Measurements from ENCODE around the gene VTA1. TPM values are rescaled to one million over a fixed set of nuclear protein-coding genes. Genes with fewer than 3 reads are reported as not detected.
A peak's percentile ranks its signal among the peaks of the same experiment; 100 is the strongest.

The VTA1 gene
- total RNA-seq, 2 donors from 2014 or later, result 46.3 to 56.6 TPM

- TF ChIP-seq CTCF (IDR thresholded peaks at IDR 0.05), result no peak
- H3K36me3 ChIP-seq, result no peaks in the 10 kb centered on the region
- H3K9me3 ChIP-seq, result no peaks in the 10 kb centered on the region
- no peak overlapping the region for H3K4me3 ChIP-seq
- no peaks in the 10 kb centered on the region for H3K4me1 ChIP-seq
- intact Hi-C loops (cut with DNase I), result no loop called here
- no peaks in the 10 kb centered on the region for H3K27me3 ChIP-seq
- DNase-seq, result no peak
- no peak overlapping the region for H3K27ac ChIP-seq
- no peak overlapping the region for H3K9ac ChIP-seq (ENCODE audit: low read depth in 2 of 2, low read length in 2 of 2)
These were observed 48.9 kb downstream of the VTA1 start for GRCh38 chr6:142195862-142196541.

DNA sequence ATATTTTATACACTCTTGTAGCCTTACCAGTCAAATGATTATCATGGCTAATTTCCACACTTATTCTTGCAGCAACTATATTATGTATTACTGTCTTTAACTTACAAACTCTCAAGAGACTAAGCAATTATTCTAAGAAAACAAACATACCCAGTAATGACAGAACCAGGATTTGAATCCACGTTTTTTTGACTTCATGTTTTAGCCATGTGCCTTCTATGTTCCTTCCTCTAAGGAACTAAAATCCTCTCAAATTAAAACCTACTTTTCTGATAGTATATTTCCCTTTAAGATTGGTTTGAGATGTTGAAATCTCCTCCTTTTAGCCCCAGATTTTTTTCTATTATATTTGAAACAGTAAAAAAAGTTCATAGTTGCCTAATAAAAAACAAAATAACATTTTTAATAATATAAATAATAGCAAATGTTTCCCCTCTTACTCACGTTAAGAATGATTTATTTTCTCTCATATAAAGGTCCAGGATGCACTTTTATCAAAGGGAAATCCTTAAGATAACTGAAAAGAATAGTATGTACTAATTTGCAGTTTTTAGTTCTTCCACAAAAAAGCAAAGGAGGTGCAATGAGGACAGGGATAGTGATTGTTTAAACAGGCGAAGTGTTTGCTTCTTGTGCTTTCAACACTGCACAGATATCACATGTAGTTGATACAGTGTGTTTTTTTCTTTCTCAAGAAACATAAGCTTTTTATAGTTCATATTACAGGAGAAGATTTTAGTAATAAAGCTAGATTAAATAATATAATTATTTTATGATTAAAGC, 54.0 kb downstream of the VTA1 start:
- no peak overlapping the region for H3K9ac ChIP-seq (ENCODE audit: low read depth in 2 of 2, low read length in 2 of 2)
- H3K9me3 ChIP-seq, result no peaks in the 10 kb centered on the region
- H3K4me3 ChIP-seq, result no peak overlapping the region
- intact Hi-C loops (cut with DNase I), result no loop called here
- no peaks in the 10 kb centered on the region for H3K4me1 ChIP-seq
- no peaks in the 10 kb centered on the region for H3K27me3 ChIP-seq
- no peaks in the 10 kb centered on the region for H3K36me3 ChIP-seq
- DNase-seq, result no peak
- no peak for TF ChIP-seq CTCF (IDR thresholded peaks at IDR 0.05)
- H3K27ac ChIP-seq, result no peak overlapping the region

GRCh38 chr6:142207265-142207877, 60.3 kb downstream of the VTA1 start:
- TF ChIP-seq CTCF (IDR thresholded peaks at IDR 0.05), result peak; percentile 64
- H3K9ac ChIP-seq (ENCODE audit: low read depth in 2 of 2, low read length in 2 of 2), result no peak overlapping the region
- no peak overlapping the region for H3K27ac ChIP-seq
- DNase-seq, result peak; percentile 54
- intact Hi-C loops (cut with DNase I), result loop anchor here (5.0 kb wide), 1 partner anchor 50 kb away; no protein-coding TSS in a partner anchor
- no peaks in the 10 kb centered on the region for H3K9me3 ChIP-seq
- no peak overlapping the region for H3K4me3 ChIP-seq
- H3K36me3 ChIP-seq, result no peaks in the 10 kb centered on the region
- no peaks in the 10 kb centered on the region for H3K27me3 ChIP-seq
- no peaks in the 10 kb centered on the region for H3K4me1 ChIP-seq

DNA sequence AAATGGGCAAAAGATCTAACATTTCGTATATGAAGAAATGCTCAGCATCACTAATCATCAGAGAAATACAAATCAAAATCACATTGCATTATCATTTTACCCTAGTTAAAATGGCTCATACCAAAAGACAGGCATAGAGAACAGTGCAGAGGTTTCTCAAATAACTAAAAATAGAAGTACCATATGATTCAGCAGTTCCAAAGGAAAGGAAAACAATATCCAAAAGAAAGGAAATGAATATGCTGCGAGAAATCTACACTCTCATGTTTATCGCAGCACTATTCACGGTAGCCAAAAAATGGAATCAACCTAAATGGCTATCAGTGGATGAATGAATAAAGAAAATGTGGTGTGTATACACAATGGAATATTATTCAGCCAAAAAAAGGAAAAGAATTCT, 63.5 kb downstream of the VTA1 start:
- Histone ChIP-seq H3K36me3 (no peaks in the 10 kb centered on the region), H3K9me3 (no peaks in the 10 kb centered on the region), H3K4me3 (no peak overlapping the region), H3K27ac (no peak overlapping the region), H3K27me3 (no peaks in the 10 kb centered on the region), H3K4me1 (no peaks in the 10 kb centered on the region), H3K9ac (ENCODE audit: low read depth in 2 of 2, low read length in 2 of 2) (no peak overlapping the region)
- intact Hi-C loops (cut with DNase I), result no loop called here
- no peak for TF ChIP-seq CTCF (IDR thresholded peaks at IDR 0.05)
- DNase-seq, result no peak

DNA sequence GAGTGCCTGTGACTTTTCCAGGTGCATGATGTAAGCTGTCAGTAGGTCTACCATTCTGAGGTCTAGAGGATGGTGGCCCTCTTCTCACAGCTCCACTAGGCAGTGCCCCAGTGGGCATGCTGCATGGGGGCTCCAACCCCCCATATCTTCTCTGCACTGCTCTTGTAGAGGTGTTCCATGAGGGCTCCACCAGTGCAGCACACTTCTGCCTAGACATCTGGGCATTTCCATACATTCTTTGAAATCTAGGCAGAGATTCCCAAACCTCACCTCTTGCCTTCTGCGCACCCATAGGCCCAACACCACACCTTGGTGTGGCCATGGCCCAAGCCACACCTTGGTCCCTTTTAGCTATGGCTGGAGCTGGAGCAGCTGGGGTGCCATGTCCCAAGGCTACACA, 66.3 kb downstream of the VTA1 start:
- H3K27ac ChIP-seq, result no peak overlapping the region
- intact Hi-C loops (cut with DNase I), result no loop called here
- H3K9ac ChIP-seq (ENCODE audit: low read depth in 2 of 2, low read length in 2 of 2), result no peak overlapping the region
- DNase-seq, result no peak
- H3K4me3 ChIP-seq, result no peak overlapping the region
- H3K36me3 ChIP-seq, result no peaks in the 10 kb centered on the region
- no peak for TF ChIP-seq CTCF (IDR thresholded peaks at IDR 0.05)
- no peaks in the 10 kb centered on the region for H3K4me1 ChIP-seq
- H3K27me3 ChIP-seq, result no peaks in the 10 kb centered on the region
- H3K9me3 ChIP-seq, result no peaks in the 10 kb centered on the region
